Mucosa of descending colon (tissue), 3 donors: ENCODE measurements around the gene ASF1A. TPM values are rescaled to one million over a fixed set of nuclear protein-coding genes. Genes with fewer than 3 reads are reported as not detected.
"Not testable (repeated sequence)": the region's sequence is repeated elsewhere in the genome, so short reads cannot be mapped to it uniquely, and the experiment has no call there.

Experiments used
- ATAC-seq: fragments of 200-7000 bp; cut with Tn5 transposase; one replicate; pipeline ENCODE4 v1.9.1; 2020; ENCODE audit warnings: mild to moderate bottlenecking, moderate library complexity
- DNase-seq, 3 donors: peaks; one replicate each; pipeline ENCODE4 v3.0.0-alpha.2; 2020
- H3K36me3 ChIP-seq: fragments of 200-600 bp; one replicate; pipeline ENCODE4 v1.8.0; 2021; ENCODE audit warnings: low read depth, mild to moderate bottlenecking
- H3K4me1 ChIP-seq: fragments of 200-600 bp; one replicate; pipeline ENCODE4 v1.8.0; 2021; ENCODE audit warnings: low read depth, mild to moderate bottlenecking
- H3K4me3 ChIP-seq: fragments of 200-600 bp; one replicate; pipeline ENCODE4 v1.8.0; 2021; ENCODE audit warnings: mild to moderate bottlenecking
- H3K9me3 ChIP-seq: fragments of 200-600 bp; one replicate; pipeline ENCODE4 v1.8.0; 2021; ENCODE audit warnings: mild to moderate bottlenecking
- CTCF ChIP-seq: fragments of 200-600 bp; IDR thresholded peaks from one replicate; pipeline ENCODE4 v1.8.0; 2022; ENCODE audit warnings: antibody characterized with exemption, mild to moderate bottlenecking
- intact Hi-C, 2 donors: fragments of 100-400 bp; cut with DNase I in 1 of 2; cut with micrococcal nuclease in 1 of 2; formaldehyde crosslinking; loops; one replicate each; pipeline versions ENCODE4 v1.11.0 to v1.11.1; 2022; cut with DNase I, micrococcal nuclease
- total RNA-seq, 3 donors: library from RNA; stranded (reverse); fragmentation: NEBNext Ultra II Directional in 2 of 3; extraction: Animal tissue kit (Norgen Biotek cat#: 25700) in 2 of 3; gene quantifications; one replicate each; pipeline versions ENCODE4 v1.2.1 to v1.2.4, GENCODE V29; 2021 to 2023
- donor health status: DM: no; HTN: no; CAD: no; lungs with moderate emphysema.
- donor health status: DM: no; HTN: no; CAD: no.
- donor health status: DM: no; HTN: yes; CAD: no.

Gene ASF1A
- total RNA-seq, 3 donors from 2014 or later: 14.3 to 22.2 (median 17.1) TPM

DNA sequence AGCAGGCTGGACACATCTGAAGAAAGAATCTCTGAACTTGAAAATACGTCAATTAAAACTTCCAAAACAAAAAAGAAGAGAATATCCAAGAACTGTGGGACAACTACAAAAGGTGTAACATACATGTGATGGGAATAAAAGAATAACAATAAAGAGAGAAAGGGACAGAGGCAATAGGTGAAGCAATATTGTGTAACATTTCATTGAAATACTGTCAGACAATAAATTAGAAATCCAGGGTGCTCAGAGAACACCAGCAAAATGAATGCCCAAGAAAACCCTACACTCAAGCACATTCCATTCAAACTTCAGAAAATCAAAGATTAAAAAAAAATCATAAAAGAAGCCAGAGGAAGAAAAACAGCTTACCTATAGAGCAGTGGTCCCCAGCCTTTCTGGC is 33.6 kb upstream of the ASF1A start:
- no peak overlapping the region for H3K4me3 ChIP-seq
- DNase-seq (no peak), ATAC-seq (no peak)
- no peaks in the 10 kb centered on the region for H3K9me3 ChIP-seq
- H3K4me1 ChIP-seq: no peaks in the 10 kb centered on the region
- no peaks in the 10 kb centered on the region for H3K36me3 ChIP-seq
- intact Hi-C loops: no loop called here
- no peak for TF ChIP-seq CTCF

DNA sequence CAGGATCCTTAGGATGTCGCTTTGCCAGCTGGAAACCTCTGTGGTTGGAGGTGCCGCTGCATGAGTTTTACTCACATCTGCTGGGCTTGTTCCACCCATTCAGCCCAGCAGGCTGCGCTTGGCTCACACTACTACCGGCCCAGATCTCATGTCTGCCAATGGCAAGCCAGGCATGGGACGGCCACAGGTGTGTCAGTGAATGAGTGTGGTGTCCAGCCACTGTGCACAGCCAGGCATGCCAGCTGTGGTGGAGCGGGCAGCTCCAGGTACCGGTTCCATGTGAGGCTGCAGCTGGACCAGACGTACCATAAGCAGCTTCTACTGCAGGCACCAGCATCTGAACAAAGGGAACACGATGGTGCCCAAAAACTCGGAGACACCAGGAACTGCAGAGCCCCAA is 33.1 kb upstream of the ASF1A start:
- Histone ChIP-seq H3K36me3 (no peaks in the 10 kb centered on the region), H3K9me3 (no peaks in the 10 kb centered on the region), H3K4me3 (no peak overlapping the region), H3K4me1 (no peaks in the 10 kb centered on the region)
- intact Hi-C loops: no loop called here
- DNase-seq (peak in 1 of 3 donors; percentile 5), ATAC-seq (no peak)
- no peak for TF ChIP-seq CTCF

DNA sequence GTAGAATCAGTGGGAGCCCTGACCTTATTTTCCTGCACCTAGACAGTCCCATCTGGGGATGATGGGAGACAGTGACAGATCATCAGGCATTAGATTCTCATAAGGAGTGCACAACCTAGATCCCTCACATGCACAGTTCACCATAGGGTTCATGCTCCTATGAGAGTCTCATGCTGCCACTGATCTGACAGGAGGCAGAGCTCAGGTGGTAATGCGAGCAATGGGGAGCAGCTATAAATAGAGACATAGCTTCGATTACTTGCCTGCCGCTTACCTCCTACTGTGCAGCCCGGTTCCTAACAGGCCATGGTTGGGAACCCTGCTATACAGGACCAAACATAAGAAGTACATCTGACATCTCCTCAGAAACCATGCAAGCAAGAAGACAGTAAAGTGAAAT is 31.5 kb upstream of the ASF1A start:
- H3K36me3 ChIP-seq: no peaks in the 10 kb centered on the region
- ATAC-seq (no peak), DNase-seq (no peak)
- no peak overlapping the region for H3K4me3 ChIP-seq
- H3K9me3 ChIP-seq: no peaks in the 10 kb centered on the region
- no peaks in the 10 kb centered on the region for H3K4me1 ChIP-seq
- intact Hi-C loops: no loop called here
- no peak for TF ChIP-seq CTCF

GRCh38 chr6:118864341-118865099 is 29.4 kb upstream of the ASF1A start:
- Histone ChIP-seq H3K9me3 (no peaks in the 10 kb centered on the region), H3K36me3 (no peaks in the 10 kb centered on the region), H3K4me1 (no peaks in the 10 kb centered on the region), H3K4me3 (no peak overlapping the region)
- ATAC-seq (peak; percentile 67), DNase-seq (peak in 1 of 3 donors; percentile 10)
- no peak for TF ChIP-seq CTCF
- intact Hi-C loops: no loop called here

DNA sequence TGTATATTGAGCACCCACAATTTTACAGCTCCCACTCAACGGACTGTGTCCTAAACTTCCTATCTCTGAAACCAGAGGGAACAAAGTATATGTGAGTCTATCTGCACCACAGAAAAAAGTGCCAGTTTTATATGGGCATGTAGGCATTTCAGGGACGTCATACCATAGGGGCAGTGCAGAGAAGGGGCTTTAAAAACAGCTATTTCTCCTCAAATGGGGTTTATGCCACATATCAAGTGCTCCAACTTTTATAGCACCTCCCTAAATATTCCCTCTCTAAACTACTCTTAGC is 28.9 kb upstream of the ASF1A start:
- intact Hi-C loops: no loop called here
- H3K9me3 ChIP-seq: no peaks in the 10 kb centered on the region
- DNase-seq (no peak), ATAC-seq (no peak)
- no peak overlapping the region for H3K4me3 ChIP-seq
- no peaks in the 10 kb centered on the region for H3K36me3 ChIP-seq
- H3K4me1 ChIP-seq: no peaks in the 10 kb centered on the region
- no peak for TF ChIP-seq CTCF

DNA sequence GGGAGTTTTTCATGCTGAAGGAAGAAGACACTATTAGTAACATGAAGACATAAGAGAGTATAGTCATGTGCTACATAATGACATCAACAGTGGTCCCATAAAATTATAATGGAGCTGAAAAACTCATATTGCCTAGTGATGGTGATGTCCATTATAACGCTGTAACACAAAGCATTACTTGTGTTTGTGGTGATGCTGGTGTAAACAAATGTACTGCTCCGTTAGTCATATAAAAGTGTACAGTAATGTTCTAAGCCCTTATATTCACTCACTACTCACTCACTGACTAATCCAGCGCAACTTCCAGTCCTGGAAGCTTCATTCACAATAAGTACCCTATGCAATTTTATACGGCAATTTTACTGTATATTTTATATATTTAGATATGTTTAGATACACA is 26.8 kb upstream of the ASF1A start:
- no peak overlapping the region for H3K4me3 ChIP-seq
- H3K4me1 ChIP-seq: no peaks in the 10 kb centered on the region
- H3K9me3 ChIP-seq: no peaks in the 10 kb centered on the region
- TF ChIP-seq CTCF: no peak
- intact Hi-C loops: no loop called here
- DNase-seq: no peak
- no peaks in the 10 kb centered on the region for H3K36me3 ChIP-seq
- no peak for ATAC-seq

GRCh38 chr6:118868901-118869300 is 25.1 kb upstream of the ASF1A start:
- ATAC-seq, H3K9me3 ChIP-seq, H3K4me3 ChIP-seq, H3K36me3 ChIP-seq, H3K4me1 ChIP-seq, intact Hi-C loops, DNase-seq: not testable (repeated sequence)
